BE2C (cell line): Measurements from ENCODE around the gene PHOSPHO2.

Source experiments
- DNase-seq: peaks from one replicate; pipeline ENCODE4 v3.0.0-alpha.2; 2020
- H3K27me3 ChIP-seq: fragments of 250-450 bp; sonication (Bioruptor Pico); 2 replicates; pipeline ENCODE4 v1.5.1; 2020; ENCODE audit warnings: mild to moderate bottlenecking
- H3K36me3 ChIP-seq: fragments of 250-450 bp; sonication (Bioruptor Pico); 2 replicates; pipeline ENCODE4 v1.5.1; 2020; ENCODE audit warnings: mild to moderate bottlenecking
- H3K4me1 ChIP-seq: fragments of 250-450 bp; sonication (Bioruptor Pico); 2 replicates; pipeline ENCODE4 v1.5.1; 2020
- H3K4me3 ChIP-seq: 2 replicates; pipeline ENCODE4 v1.5.1; 2011; ENCODE audit warnings: low read depth, low read length
- H3K9me3 ChIP-seq: fragments of 250-450 bp; sonication (Bioruptor Pico); 2 replicates; pipeline ENCODE4 v1.5.1; 2020
- TF ChIP-seq, protein P1 (sequence below): IDR thresholded peaks from 2 replicates; pipeline ENCODE4 v1.5.1; 2012; ENCODE audit warnings: mild to moderate bottlenecking, low read depth, low read length

Gene PHOSPHO2

GRCh38 chr2:169704160-169704708 is 10.0 kb downstream of the PHOSPHO2 start:
- no peak for DNase-seq
- no peaks in the 10 kb centered on the region for H3K27me3 ChIP-seq
- H3K9me3 ChIP-seq = no peaks in the 10 kb centered on the region
- TF ChIP-seq, protein P1, sequence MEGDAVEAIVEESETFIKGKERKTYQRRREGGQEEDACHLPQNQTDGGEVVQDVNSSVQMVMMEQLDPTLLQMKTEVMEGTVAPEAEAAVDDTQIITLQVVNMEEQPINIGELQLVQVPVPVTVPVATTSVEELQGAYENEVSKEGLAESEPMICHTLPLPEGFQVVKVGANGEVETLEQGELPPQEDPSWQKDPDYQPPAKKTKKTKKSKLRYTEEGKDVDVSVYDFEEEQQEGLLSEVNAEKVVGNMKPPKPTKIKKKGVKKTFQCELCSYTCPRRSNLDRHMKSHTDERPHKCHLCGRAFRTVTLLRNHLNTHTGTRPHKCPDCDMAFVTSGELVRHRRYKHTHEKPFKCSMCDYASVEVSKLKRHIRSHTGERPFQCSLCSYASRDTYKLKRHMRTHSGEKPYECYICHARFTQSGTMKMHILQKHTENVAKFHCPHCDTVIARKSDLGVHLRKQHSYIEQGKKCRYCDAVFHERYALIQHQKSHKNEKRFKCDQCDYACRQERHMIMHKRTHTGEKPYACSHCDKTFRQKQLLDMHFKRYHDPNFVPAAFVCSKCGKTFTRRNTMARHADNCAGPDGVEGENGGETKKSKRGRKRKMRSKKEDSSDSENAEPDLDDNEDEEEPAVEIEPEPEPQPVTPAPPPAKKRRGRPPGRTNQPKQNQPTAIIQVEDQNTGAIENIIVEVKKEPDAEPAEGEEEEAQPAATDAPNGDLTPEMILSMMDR = no peak
- no peak overlapping the region for H3K4me3 ChIP-seq
- H3K4me1 ChIP-seq = no peaks in the 10 kb centered on the region
- H3K36me3 ChIP-seq = no peaks in the 10 kb centered on the region

GRCh38 chr2:169705927-169706326 is 11.7 kb downstream of the PHOSPHO2 start:
- no peak for DNase-seq
- Histone ChIP-seq H3K36me3 (no peaks in the 10 kb centered on the region), H3K4me3 (no peak overlapping the region), H3K4me1 (no peaks in the 10 kb centered on the region), H3K9me3 (no peaks in the 10 kb centered on the region), H3K27me3 (no peaks in the 10 kb centered on the region)
- TF ChIP-seq, protein P1 = no peak

- H3K4me1 ChIP-seq = no peaks in the 10 kb centered on the region; the same call in 1 of the 2 replicates
- DNase-seq = no peak
- no peaks in the 10 kb centered on the region for H3K9me3 ChIP-seq
- H3K27me3 ChIP-seq = no peaks in the 10 kb centered on the region
- no peaks in the 10 kb centered on the region for H3K36me3 ChIP-seq
- TF ChIP-seq, protein P1 = no peak
- no peak overlapping the region for H3K4me3 ChIP-seq
Measured at GRCh38 chr2:169707626-169708025, 13.4 kb downstream of the PHOSPHO2 start.

DNA sequence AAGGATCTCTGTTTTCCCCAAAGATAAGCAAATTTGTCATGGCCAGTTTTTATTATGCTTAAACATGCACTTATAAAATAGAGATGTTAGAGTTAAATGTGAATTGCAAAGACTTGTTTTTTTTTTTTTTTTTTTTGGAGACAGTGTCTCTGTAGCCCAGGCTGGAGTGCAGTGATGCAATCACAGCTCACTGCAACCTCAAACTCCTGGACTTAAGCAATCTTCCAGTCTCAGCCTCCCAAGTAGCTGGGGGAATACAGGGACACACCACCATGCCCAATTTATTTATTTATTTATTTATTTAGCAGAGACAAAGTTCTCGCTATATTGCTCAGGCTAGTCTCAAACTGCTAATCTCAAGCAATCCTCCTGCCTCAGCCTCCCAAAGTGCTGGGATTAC is 15.1 kb downstream of the PHOSPHO2 start:
- DNase-seq = no peak
- no peak overlapping the region for H3K4me3 ChIP-seq
- H3K27me3 ChIP-seq = no peaks in the 10 kb centered on the region

GRCh38 chr2:169709981-169710380 is 15.7 kb downstream of the PHOSPHO2 start:
- no peak for DNase-seq
- H3K4me3 ChIP-seq = no peak overlapping the region
- H3K4me1 ChIP-seq = peaks cover 7% of the 10 kb centered on the region; the same call in 1 of the 2 replicates
- TF ChIP-seq, protein P1 = no peak
- H3K27me3 ChIP-seq = no peaks in the 10 kb centered on the region
- no peaks in the 10 kb centered on the region for H3K9me3 ChIP-seq
- H3K36me3 ChIP-seq = no peaks in the 10 kb centered on the region

More for the DNA sequence above, 15.1 kb downstream of the PHOSPHO2 start:
- TF ChIP-seq, protein P1 = no peak
- Histone ChIP-seq H3K36me3 (no peaks in the 10 kb centered on the region), H3K9me3 (no peaks in the 10 kb centered on the region), H3K4me1 (peaks cover 2% of the 10 kb centered on the region; the same call in 1 of the 2 replicates)

DNA sequence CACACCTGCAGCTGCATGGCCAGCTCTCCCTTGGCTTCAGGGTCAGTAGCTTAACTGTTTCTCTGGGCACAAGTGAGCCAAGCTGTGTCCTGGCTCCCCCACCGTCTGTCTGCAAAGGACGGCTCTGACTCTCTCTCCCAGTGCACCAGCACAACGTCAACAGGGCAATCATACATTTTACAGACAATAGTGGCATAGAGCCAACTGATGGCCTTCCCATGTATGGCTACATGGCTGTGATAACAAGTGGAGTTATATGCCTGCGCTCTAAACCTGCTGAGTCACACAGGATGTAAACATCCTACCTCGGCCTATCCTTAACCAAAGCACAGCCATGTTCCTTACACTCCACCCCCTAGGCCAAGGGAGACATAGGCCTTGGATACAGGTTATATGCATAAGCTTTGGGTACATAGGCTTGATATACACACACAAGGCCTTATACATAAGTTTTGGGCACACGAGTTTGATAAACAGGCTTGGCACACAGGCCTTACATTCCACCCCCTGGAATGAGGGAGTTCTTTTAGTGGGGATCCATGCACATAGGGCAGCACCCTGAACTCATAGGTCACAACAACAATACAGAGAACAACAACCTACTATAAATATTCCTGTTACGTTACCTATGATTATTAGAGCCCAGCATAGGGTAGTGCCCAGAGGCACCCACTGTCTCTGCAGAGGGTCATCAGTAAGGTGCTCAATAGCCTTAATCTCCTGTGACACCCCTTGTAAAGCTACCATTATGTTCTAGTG is 17.7 kb downstream of the PHOSPHO2 start:
- TF ChIP-seq, protein P1 = no peak
- Histone ChIP-seq H3K36me3 (no peaks in the 10 kb centered on the region), H3K4me3 (no peak overlapping the region), H3K9me3 (no peaks in the 10 kb centered on the region), H3K4me1 (peaks cover 7% of the 10 kb centered on the region), H3K27me3 (no peaks in the 10 kb centered on the region)
- DNase-seq = peak; percentile 27
